Keratinocyte (primary cell): ENCODE data around the gene ACTR2. TPM values are rescaled to one million over a fixed set of nuclear protein-coding genes. Genes with fewer than 3 reads are reported as not detected.
A peak's percentile ranks its signal among the peaks of the same experiment; 100 is the strongest.

ENCODE experiments used
- DNase-seq: peaks from one replicate; pipeline ENCODE4 v3.0.0-alpha.2; 2011; ENCODE audit warnings: low read depth, missing footprints, low spot score
- FAIRE-seq: peaks from 2 replicates; lab custom pipeline; 2011; peaks lifted over from hg19 to GRCh38; lab: Jason Lieb, UNC
- H2AFZ ChIP-seq: 2 replicates; pipeline ENCODE4 v1.6.0; 2012; ENCODE audit warnings: low read length, control low read depth, inconsistent platforms; ENCODE audit not compliant: control insufficient read depth
- H3K27ac ChIP-seq: 2 replicates; pipeline ENCODE4 v1.5.1; 2011; ENCODE audit warnings: low read length; ENCODE audit not compliant: control insufficient read depth, insufficient read depth
- H3K27me3 ChIP-seq: 3 replicates; pipeline ENCODE4 v1.6.0; 2011; ENCODE audit warnings: low read length; ENCODE audit not compliant: control insufficient read depth, insufficient read depth; ENCODE audit errors: extremely low read depth
- H3K36me3 ChIP-seq, 2 experiments: 2 replicates in 1 of 2; 3 replicates in 1 of 2; pipeline ENCODE4 v1.5.1; 2011; ENCODE audit warnings: low read length in 2 of 2, mild to moderate bottlenecking in 1 of 2; ENCODE audit not compliant: control insufficient read depth in 2 of 2, insufficient read depth in 2 of 2; ENCODE audit errors: extremely low read depth in 1 of 2
- H3K4me1 ChIP-seq: 3 replicates; pipeline ENCODE4 v1.5.1; 2011; ENCODE audit warnings: low read length; ENCODE audit not compliant: control insufficient read depth, insufficient read depth; ENCODE audit errors: extremely low read depth
- H3K4me2 ChIP-seq: 3 replicates; pipeline ENCODE4 v1.6.0; 2011; ENCODE audit warnings: low read depth, low read length; ENCODE audit not compliant: control insufficient read depth, insufficient read depth; ENCODE audit errors: extremely low read depth
- H3K4me3 ChIP-seq, 3 experiments: fragments of 200-600 bp in 1 of 3; sonication (generic) in 1 of 3; 2 replicates in 2 of 3; 3 replicates in 1 of 3; pipeline ENCODE4 v1.5.1; 2011 to 2016; ENCODE audit warnings: low read length in 3 of 3, mild to moderate bottlenecking in 3 of 3, control low read depth in 2 of 3, inconsistent platforms in 1 of 3, low read depth in 1 of 3, mixed read lengths in 1 of 3, mixed run types in 1 of 3, moderate library complexity in 1 of 3; ENCODE audit not compliant: control insufficient read depth in 2 of 3, insufficient read depth in 2 of 3; ENCODE audit errors: extremely low read depth in 1 of 3
- H3K79me2 ChIP-seq: 2 replicates; pipeline ENCODE4 v1.6.0; 2012; ENCODE audit warnings: low read length; ENCODE audit not compliant: control insufficient read depth, insufficient read depth
- H3K9ac ChIP-seq: 3 replicates; pipeline ENCODE4 v1.6.0; 2011; ENCODE audit warnings: low read length; ENCODE audit not compliant: control insufficient read depth, insufficient read depth; ENCODE audit errors: extremely low read depth
- H3K9me1 ChIP-seq: 3 replicates; pipeline ENCODE4 v1.6.0; 2011; ENCODE audit warnings: low read length; ENCODE audit not compliant: control insufficient read depth, insufficient read depth; ENCODE audit errors: extremely low read depth
- H3K9me3 ChIP-seq: 2 replicates; pipeline ENCODE4 v1.5.1; 2012; ENCODE audit warnings: low read depth, low read length; ENCODE audit not compliant: control insufficient read depth
- H4K20me1 ChIP-seq: 3 replicates; pipeline ENCODE4 v1.6.0; 2011; ENCODE audit warnings: low read length; ENCODE audit not compliant: control insufficient read depth, insufficient read depth; ENCODE audit errors: extremely low read depth
- CTCF ChIP-seq, 3 experiments: IDR thresholded peaks in 1 of 3; conservative IDR thresholded peaks in 1 of 3; optimal IDR thresholded peaks in 1 of 3; 2 replicates in 2 of 3; 3 replicates in 1 of 3; pipeline versions ENCODE3 to v1.5.1; 2011; ENCODE audit warnings: low read length in 3 of 3, mild to moderate bottlenecking in 3 of 3, moderate library complexity in 2 of 3, control low read depth in 1 of 3, inconsistent platforms in 1 of 3; ENCODE audit not compliant: insufficient read depth in 2 of 3; ENCODE audit errors: extremely low read depth in 1 of 3
- EZH2 ChIP-seq: IDR thresholded peaks from one replicate; pipeline ENCODE4 v1.6.1; 2012; ENCODE audit warnings: inconsistent platforms, mild to moderate bottlenecking, low read length, moderate library complexity
- dilution Hi-C: fragments of 300-500 bp; cut with MboI; formaldehyde crosslinking; loops from one replicate; pipeline ENCODE4 v1.7.0; 2020; ENCODE audit warnings: low sequenced_read_pairs; ENCODE audit not compliant: extremely low pct_ligation_motif_present
- polyA plus RNA-seq, 5 experiments: library from polyadenylated mRNA; depleted of rRNA in 3 of 5; stranded (reverse) in 3 of 5; stranded (forward) in 1 of 5; unstranded in 1 of 5; fragments of >200 nt; gene quantifications; 1 replicate in 1 of 5; 2 replicates in 3 of 5; 3 replicates in 1 of 5; pipeline versions ENCODE4 v1.2.1 to v1.2.3, GENCODE V29; 2011 to 2012; ENCODE audit warnings: missing spikeins in 2 of 5, low read depth in 1 of 5, low replicate concordance in 1 of 5

The ACTR2 gene
- polyA plus RNA-seq, 1 donor (not counting 4 experiments of a cell fraction or from before 2014, with no cell fraction given) = 257 TPM

- FAIRE-seq = peak; percentile 55
- H3K27ac ChIP-seq = no peak overlapping the region
Measured at GRCh38 chr2:65186872-65187851, 40.5 kb upstream of the ACTR2 start.

DNA sequence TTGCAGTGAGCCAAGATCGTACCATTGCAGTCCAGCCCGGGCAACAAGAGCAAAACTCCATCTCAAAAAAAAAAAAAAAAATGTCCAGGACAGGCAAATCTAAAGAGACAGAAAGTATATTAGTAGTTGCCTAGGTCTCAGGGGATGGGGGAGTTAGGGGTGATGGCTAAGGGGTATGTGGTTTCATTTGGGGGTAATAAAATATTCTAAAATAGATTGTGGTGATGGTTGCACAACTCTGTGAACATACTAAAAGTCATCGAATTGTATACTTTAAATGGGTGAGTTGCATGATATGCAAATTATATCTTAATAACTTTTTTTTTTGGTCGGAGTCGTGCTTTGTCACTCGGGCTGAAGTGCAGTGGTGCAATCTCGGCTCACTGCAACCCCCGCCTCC is 34.2 kb upstream of the ACTR2 start:
- Histone ChIP-seq H3K27me3 (no peaks in the 10 kb centered on the region), H3K4me3 (no peak overlapping the region), H3K36me3 (no peaks in the 10 kb centered on the region), H3K9me1 (no peaks in the 10 kb centered on the region), H3K27ac (no peak overlapping the region), H3K79me2 (no peaks in the 10 kb centered on the region), H3K4me1 (no peaks in the 10 kb centered on the region), H3K9me3 (no peaks in the 10 kb centered on the region), H3K4me2 (no peak overlapping the region), H4K20me1 (no peaks in the 10 kb centered on the region), H3K9ac (no peak overlapping the region), H2AFZ (no peak overlapping the region)
- no peak for FAIRE-seq
- dilution Hi-C loops = no loop called here
- no peak for TF ChIP-seq CTCF (optimal IDR thresholded peaks at IDR 0.05 in 1 of 3, IDR thresholded peaks at IDR 0.05 in 1 of 3, conservative IDR thresholded peaks at IDR 0.05 in 1 of 3; ENCODE audit: extremely low read depth in 1 of 3, insufficient read depth in 2 of 3, low read length in 3 of 3)
- TF ChIP-seq EZH2 = no peak
- no peak for DNase-seq

More at GRCh38 chr2:65186872-65187851, 40.5 kb upstream of the ACTR2 start:
- Histone ChIP-seq H3K27me3 (no peaks in the 10 kb centered on the region), H3K4me1 (no peaks in the 10 kb centered on the region), H4K20me1 (no peaks in the 10 kb centered on the region), H3K9me3 (no peaks in the 10 kb centered on the region), H3K9me1 (no peaks in the 10 kb centered on the region), H3K9ac (no peak overlapping the region), H3K4me2 (no peak overlapping the region), H3K79me2 (no peaks in the 10 kb centered on the region), H3K36me3 (no peaks in the 10 kb centered on the region), H2AFZ (peak overlapping the region; percentile 76), H3K4me3 (no peak overlapping the region)
- TF ChIP-seq EZH2 = no peak
- TF ChIP-seq CTCF (optimal IDR thresholded peaks at IDR 0.05 in 1 of 3, IDR thresholded peaks at IDR 0.05 in 1 of 3, conservative IDR thresholded peaks at IDR 0.05 in 1 of 3; ENCODE audit: extremely low read depth in 1 of 3, insufficient read depth in 2 of 3, low read length in 3 of 3) = peak; percentile 72 to 89 (median 88)
- dilution Hi-C loops = no loop called here
- DNase-seq = peak; percentile 7
